Erythroblast (primary cell): ENCODE results near the gene NEU4.

Experiments
- GATA1 ChIP-seq: IDR thresholded peaks from 2 replicates; pipeline ENCODE4 v1.6.1; 2011; ENCODE audit warnings: low read depth, mild to moderate bottlenecking, control low read depth, low read length, moderate library complexity
- POLR2A ChIP-seq: IDR thresholded peaks from 2 replicates; pipeline ENCODE4 v1.6.1; 2011; ENCODE audit warnings: mild to moderate bottlenecking, low read length

DNA sequence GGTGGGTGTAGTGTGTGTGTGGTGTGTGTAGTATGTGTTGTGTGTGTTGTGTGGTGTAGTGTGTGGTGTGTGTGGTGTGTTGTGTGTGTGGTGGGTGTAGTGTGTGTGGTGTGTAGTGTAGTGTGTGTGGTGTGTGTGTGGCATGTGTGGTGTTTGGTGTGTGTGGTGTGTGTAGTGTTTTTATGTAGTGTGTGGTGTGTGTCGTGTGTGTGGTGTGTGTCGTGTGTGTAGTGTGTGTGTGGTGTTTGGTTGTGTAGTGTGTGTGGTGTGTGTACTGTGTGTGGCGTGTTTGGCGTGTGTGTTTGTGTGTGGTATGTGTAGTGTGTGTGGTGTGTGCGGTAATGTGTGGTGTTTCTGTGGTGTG lies 55.8 kb downstream of the NEU4 start:
- TF ChIP-seq POLR2A = no peak
- TF ChIP-seq GATA1 = no peak
